Fibroblast of the aortic adventitia (primary cell): Measurements from ENCODE around the gene CPSF7. TPM values are rescaled to one million over a fixed set of nuclear protein-coding genes. Genes with fewer than 3 reads are reported as not detected.
"Not testable (repeated sequence)": the region's sequence is repeated elsewhere in the genome, so short reads cannot be mapped to it uniquely, and the experiment has no call there.

Source experiments
- DNase-seq: peaks from one replicate; pipeline ENCODE4 v3.0.0-alpha.2; 2010; ENCODE audit warnings: low read depth
- H3K4me3 ChIP-seq: 2 replicates; pipeline ENCODE4 v1.5.1; 2011; ENCODE audit warnings: low read depth, mild to moderate bottlenecking, control low read depth, low read length, moderate library complexity
- total RNA-seq: library from RNA; depleted of rRNA; stranded (reverse); fragments of >200 nt; gene quantifications from 2 replicates; pipeline ENCODE4 v1.2.3, GENCODE V29; 2012; ENCODE audit warnings: low replicate concordance
- TF ChIP-seq, protein P1 (sequence below): IDR thresholded peaks from 2 replicates; pipeline ENCODE4 v1.5.1; 2011; ENCODE audit warnings: mild to moderate bottlenecking, low read length, control low read depth, inconsistent platforms; ENCODE audit not compliant: insufficient read depth

CPSF7 gene
- total RNA-seq, 1 donor, result 33.8 TPM

GRCh38 chr11:61473370-61474012 lies 43.7 kb upstream of the CPSF7 start:
- TF ChIP-seq, protein P1, sequence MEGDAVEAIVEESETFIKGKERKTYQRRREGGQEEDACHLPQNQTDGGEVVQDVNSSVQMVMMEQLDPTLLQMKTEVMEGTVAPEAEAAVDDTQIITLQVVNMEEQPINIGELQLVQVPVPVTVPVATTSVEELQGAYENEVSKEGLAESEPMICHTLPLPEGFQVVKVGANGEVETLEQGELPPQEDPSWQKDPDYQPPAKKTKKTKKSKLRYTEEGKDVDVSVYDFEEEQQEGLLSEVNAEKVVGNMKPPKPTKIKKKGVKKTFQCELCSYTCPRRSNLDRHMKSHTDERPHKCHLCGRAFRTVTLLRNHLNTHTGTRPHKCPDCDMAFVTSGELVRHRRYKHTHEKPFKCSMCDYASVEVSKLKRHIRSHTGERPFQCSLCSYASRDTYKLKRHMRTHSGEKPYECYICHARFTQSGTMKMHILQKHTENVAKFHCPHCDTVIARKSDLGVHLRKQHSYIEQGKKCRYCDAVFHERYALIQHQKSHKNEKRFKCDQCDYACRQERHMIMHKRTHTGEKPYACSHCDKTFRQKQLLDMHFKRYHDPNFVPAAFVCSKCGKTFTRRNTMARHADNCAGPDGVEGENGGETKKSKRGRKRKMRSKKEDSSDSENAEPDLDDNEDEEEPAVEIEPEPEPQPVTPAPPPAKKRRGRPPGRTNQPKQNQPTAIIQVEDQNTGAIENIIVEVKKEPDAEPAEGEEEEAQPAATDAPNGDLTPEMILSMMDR, result no peak
- no peak overlapping the region for H3K4me3 ChIP-seq
- DNase-seq, result peak; percentile 80

DNA sequence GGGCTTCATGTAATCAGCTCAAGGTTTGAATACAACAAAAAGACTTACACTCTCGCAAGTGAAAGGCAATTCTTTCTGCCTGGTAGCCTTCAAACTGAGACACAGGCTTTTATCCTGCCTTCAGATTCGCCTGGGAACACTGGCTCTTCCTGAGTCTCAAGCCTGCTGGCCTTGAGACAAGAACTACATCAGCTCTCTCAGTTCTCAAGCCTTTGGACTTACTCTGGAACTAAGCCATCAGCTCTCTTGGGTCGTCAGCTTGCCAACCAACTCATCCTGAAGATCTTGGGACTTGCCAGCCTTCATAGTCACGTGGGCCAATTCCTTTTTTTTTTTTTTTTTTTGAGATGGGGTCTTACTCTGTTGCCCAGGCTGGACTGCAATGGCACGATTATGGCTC lies 43.1 kb upstream of the CPSF7 start:
- peak; percentile 95 for DNase-seq
- TF ChIP-seq, protein P1, result no peak
- no peak overlapping the region for H3K4me3 ChIP-seq

DNA sequence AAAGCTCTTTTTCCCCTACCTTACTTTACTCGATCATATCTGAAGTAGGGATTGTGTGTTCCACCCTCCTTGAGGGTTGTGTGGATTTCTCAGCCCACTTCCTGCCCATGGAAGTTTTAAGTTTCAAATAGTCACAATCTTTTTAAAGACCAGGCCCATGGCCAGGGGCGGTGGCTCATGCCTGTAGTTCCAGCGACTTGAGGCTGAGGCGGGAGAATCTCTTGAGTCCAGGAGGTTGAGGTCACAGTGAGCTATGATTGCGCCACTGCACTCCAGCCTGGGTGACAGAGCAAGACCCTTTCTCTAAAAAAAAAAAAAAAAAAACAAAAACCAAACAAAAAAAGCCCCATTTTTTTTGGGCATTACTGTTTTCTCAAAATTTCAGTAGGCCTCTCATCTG lies 42.5 kb upstream of the CPSF7 start:
- TF ChIP-seq, protein P1, result no peak
- H3K4me3 ChIP-seq, result no peak overlapping the region
- peak; percentile 81 for DNase-seq

DNA sequence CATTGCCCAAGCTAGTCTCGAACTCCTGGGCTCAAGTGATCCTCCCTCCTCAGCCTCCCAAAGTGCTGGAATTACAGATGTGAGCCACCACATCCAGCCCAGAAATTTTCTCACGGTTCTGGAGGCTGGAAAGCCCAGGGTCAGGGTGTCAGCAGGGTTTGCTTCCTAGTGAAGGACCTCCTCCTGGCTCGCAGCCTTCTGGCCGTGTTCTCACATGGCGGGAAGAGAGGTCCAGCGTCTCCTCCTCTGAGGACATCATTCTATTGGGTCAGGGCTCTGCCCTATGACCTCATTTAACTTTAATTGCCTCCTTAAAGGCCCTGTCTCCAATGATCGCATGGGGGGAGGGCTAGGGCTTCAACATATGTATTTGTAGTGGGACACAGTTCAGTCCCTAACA lies 38.2 kb upstream of the CPSF7 start:
- TF ChIP-seq, protein P1, result no peak
- no peak overlapping the region for H3K4me3 ChIP-seq
- no peak for DNase-seq

DNA sequence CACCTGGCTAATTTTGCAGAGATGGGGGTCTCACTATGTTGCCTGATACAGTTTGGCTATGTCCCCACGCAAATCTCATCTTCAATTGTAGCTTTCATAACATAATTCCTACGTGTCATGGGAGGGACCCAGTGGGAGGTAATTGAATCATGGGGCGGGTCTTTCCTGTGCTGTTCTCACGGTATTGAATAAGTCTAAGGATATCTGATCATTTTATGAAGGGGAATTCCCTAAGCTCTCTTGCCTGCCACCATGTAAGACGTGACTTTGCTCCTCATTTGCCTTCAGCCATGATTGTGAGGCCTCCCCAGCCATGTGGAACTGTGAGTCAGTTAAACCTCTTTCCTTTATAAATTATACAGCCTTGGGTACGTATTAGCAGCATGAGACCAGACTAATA lies 37.8 kb upstream of the CPSF7 start:
- DNase-seq, H3K4me3 ChIP-seq: not testable (repeated sequence)

DNA sequence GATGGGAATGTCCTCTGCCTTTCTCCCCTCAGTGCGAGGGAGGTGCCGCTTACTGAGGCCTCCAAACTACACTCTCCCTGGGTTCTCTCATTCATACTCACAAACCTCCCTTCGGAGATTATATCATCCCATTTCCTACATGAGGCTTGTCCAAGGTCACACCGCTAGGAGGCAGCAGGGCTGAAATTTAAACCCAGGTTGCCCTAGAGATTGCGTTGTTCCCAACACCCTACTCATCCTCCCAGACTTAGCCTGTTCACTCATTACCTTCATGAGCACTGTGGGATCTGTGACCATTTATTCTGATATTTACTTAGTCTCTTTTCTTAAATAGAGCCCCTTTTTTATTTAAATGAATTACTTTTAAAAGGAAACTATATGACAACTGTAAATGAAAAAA lies 31.2 kb upstream of the CPSF7 start:
- TF ChIP-seq, protein P1, result no peak
- no peak overlapping the region for H3K4me3 ChIP-seq
- DNase-seq, result no peak

DNA sequence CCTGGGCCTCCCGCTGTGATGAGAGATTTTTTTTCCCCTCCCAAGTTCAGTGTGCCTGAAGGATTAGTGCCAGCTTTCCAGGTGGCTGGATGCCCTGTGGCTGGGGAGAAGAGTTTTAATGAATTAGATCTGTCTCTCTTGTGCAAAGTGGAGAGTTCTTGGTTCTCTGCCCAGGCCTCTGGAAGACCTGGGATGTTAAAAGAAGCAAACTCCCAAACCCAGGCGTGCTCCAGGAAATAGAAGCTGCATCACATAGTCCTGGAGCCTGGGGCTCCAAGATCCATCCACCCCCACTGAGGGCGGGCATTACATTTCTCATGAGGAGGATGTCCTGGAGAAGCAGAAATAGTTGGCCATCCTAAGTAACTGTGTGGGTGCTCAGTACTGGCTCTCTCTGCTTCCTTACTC lies 30.7 kb upstream of the CPSF7 start:
- DNase-seq, result peak; percentile 86
- TF ChIP-seq, protein P1, result no peak
- no peak overlapping the region for H3K4me3 ChIP-seq
